Omental fat pad (tissue), 4 donors: ENCODE data around the gene NR5A1. TPM values are rescaled to one million over a fixed set of nuclear protein-coding genes. Genes with fewer than 3 reads are reported as not detected.

Experiments
- ATAC-seq: fragments of 150-250 bp; one replicate; pipeline ENCODE4 v1.9.1; 2016; ENCODE audit warnings: mild to moderate bottlenecking, moderate library complexity; ENCODE audit not compliant: low FRiP score
- DNase-seq: peaks from one replicate; pipeline ENCODE4 v3.0.0-alpha.2; 2019; ENCODE audit warnings: low spot score
- CTCF ChIP-seq, 3 donors: fragments of 450-650 bp; IDR thresholded peaks; one replicate each; pipeline ENCODE4 v1.5.1; 2016 to 2017; ENCODE audit warnings: antibody characterized with exemption in 3 of 3, mild to moderate bottlenecking in 3 of 3, moderate library complexity in 2 of 3
- total RNA-seq, 4 donors: library from RNA; depleted of rRNA; stranded (reverse); fragments of >200 nt; gene quantifications; one replicate each; pipeline ENCODE4 v1.1.0, GENCODE V29; 2016

The NR5A1 gene
- total RNA-seq, 4 donors from 2014 or later, result not detected

GRCh38 chr9:124452326-124452725 is 54.9 kb downstream of the NR5A1 start:
- no peak for DNase-seq
- no peak for TF ChIP-seq CTCF (IDR thresholded peaks at IDR 0.05)
- no peak for ATAC-seq

DNA sequence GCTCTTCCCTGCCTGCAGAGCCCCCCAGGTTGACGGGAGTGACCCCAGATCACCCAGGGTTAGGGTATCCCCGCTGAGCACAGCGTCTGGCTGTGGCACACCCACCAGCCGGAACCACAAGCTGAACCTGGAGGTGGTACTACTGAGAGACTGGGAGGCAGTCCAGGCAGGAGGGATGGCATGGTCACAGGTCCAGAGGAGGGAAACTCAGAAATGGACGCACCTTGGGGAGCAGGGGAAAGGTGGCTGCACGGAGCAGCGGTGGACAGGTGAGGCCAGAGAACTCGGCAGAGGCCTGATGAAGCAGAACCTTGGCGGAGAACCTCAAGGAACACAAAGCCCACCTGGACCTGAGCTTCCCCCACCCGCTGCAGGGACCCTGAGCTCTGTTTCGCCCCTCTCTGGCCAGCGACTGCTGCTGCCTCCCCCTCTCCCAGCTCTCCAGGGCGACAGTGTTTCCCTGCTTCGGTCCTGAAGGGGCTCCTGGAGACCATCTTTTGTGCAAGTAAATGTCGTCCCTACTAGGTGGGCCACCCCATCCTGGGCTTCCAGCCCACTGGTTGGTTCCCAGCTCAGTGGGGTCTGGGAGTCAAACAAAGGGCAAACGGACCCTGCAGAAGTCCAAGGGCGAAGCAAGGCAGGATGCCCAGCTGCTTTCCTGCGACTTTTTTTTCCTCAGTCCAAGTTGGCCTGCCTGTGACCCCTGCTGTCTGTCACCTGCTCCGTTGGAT is 56.1 kb downstream of the NR5A1 start:
- no peak for DNase-seq
- no peak for ATAC-seq
- TF ChIP-seq CTCF (IDR thresholded peaks at IDR 0.05), result no peak

DNA sequence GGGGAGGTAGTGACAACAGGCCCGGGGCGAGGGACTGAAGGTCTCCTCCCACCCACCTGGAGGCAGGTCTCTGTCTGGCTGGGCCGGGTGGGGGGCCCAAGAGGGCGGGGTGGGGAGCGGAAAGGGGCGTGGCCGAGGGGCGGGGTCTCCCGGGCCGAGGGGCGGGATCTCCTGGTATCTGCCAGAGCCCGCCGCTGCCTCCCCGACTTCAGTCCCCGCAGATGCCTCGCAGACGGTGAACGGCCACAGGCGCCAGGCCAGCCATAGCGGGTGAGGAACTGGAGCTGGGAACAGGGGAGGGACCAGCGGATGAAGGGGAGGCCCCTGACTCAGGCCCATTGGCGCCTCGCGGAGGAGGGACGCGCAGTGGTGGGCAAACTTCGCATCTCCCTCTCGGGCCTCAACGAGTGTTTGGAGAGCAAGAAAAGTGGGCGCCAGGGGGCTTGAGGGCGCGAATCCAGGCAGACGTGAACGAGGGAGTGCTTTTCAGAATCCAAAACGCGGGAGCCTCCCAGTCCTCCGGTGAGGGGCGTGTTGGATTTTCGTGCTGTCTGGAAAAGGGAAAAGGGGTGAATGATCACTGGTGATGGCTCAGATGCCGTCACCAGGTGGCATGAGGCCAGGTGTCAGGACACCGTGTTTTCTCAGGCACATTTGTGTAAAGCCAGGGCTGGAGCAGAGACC is 56.8 kb downstream of the NR5A1 start, which contains the start of gene ADGRD2:
TSS of gene ADGRD2 (plus strand) at position 211 of the 684 bp plus-strand sequence. CDS start 1,216 bp downstream, outside the sequence.
- DNase-seq (no peak), ATAC-seq (no peak)
- no peak for TF ChIP-seq CTCF (IDR thresholded peaks at IDR 0.05)

DNA sequence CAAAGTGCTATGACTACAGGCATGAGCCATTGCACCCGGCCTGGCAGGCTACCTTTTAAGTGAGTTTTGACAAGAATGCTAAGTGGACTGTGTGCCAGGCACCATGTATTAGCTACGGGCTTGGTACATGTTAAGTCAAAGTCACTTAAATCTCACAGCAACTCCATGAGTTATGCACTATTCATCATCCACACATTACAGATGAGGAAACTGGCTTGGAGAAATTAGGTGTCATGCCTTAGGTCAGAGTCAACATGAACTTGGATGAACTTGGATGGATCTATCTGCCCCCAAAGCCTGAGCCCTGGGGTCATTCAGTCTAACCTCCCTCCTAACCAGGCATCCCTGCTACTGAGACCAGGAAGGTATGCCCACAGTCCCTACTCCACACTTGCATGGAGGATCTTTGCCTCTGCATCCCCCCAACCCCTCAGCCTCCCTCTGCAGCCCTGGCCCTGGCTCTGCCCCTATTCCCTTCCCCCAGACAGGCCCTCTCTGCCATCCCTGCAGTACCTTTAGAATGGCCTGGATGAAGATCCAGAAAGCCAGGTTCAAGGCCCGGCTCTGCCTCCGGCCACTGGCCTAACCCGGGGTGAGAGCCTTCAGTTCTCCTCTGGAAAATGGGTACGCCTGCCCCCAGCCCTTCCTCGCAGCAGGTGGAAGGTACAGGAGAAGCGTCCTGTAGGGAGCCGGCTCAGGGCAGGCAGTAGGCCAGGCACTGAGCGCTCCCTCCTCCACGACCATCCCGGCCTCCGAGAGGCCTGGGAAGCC is 57.6 kb downstream of the NR5A1 start:
- TF ChIP-seq CTCF (IDR thresholded peaks at IDR 0.05), result no peak
- ATAC-seq (no peak), DNase-seq (no peak)

DNA sequence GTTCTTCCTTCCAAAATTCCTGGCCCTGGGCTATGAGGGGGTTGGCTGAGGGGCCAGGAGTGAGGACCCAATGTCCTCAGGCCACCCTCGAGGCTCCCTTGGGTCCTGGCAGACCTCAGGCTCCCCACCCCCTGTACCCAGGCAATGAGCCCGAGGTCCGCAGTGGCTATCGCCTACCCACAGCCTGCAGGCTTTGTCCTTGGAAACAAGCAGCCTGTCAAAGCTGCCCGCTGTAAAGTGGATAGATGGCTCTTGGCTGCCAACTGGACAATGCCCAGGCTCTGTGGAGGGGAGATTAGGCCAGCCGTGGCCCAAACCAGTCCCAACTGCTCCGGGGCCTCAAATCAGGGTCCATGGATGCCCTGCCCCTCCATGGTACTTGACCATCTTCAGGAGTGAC is 59.2 kb downstream of the NR5A1 start:
- DNase-seq, result no peak
- TF ChIP-seq CTCF (IDR thresholded peaks at IDR 0.05), result no peak
- ATAC-seq, result no peak

- no peak for TF ChIP-seq CTCF (IDR thresholded peaks at IDR 0.05)
- ATAC-seq (no peak), DNase-seq (no peak)
Measured at GRCh38 chr9:124447297-124447661, 59.9 kb downstream of the NR5A1 start.
